ENCODE results near the gene ANGPTL5.

ANGPTL5 gene

GRCh38 chr11:101944923-101945322, 28.6 kb upstream of the ANGPTL5 start:
- ChIA-PET CTCF (interaction anchor here (0.8 to 2.5 kb wide), 5 partner anchors 10 to 65 kb away, joined by 3 to 9 read pairs (median 3); partner anchors contain the start of gene CEP126), POLR2A (no interaction called here)
- DNase-seq (ENCODE audit: low read depth, low spot score) = no peak
- no peak for TF ChIP-seq CTCF (IDR thresholded peaks at IDR 0.05; ENCODE audit: insufficient read depth, low read length, missing control alignments)
- no peak overlapping the region for H3K4me3 ChIP-seq (ENCODE audit: low read depth, low read length)

GRCh38 chr11:101940901-101941520, 24.7 kb upstream of the ANGPTL5 start:
- ChIA-PET CTCF (interaction anchor here (0.8 kb wide), 1 partner anchor 73 kb away, joined by 3 read pairs; no protein-coding TSS in a partner anchor), POLR2A (no interaction called here)
- no peak overlapping the region for H3K4me3 ChIP-seq (ENCODE audit: low read depth, low read length)
- no peak for DNase-seq (ENCODE audit: low read depth, low spot score)
- no peak for TF ChIP-seq CTCF (IDR thresholded peaks at IDR 0.05; ENCODE audit: insufficient read depth, low read length, missing control alignments)

- DNase-seq (ENCODE audit: low read depth, low spot score) = no peak
- POLR2A ChIA-PET = no interaction called here
- H3K4me3 ChIP-seq (ENCODE audit: low read depth, low read length) = no peak overlapping the region
- TF ChIP-seq CTCF (IDR thresholded peaks at IDR 0.05; ENCODE audit: insufficient read depth, low read length, missing control alignments) = no peak
- CTCF ChIA-PET = interaction anchor here (1.0 to 1.4 kb wide), 2 partner anchors 17 to 76 kb away, joined by 3 to 5 read pairs; partner anchors contain the start of gene CEP126
Observed at GRCh38 chr11:101931692-101932091, 15.4 kb upstream of the ANGPTL5 start.

GRCh38 chr11:101929294-101929915, 13.1 kb upstream of the ANGPTL5 start:
- CTCF ChIA-PET = interaction anchor here (1.2 to 2.2 kb wide), 3 partner anchors 15 to 79 kb away, joined by 3 to 4 read pairs (median 4); partner anchors contain the start of gene CEP126
- no peak overlapping the region for H3K4me3 ChIP-seq (ENCODE audit: low read depth, low read length)
- DNase-seq (ENCODE audit: low read depth, low spot score) = no peak
- POLR2A ChIA-PET = no interaction called here
- no peak for TF ChIP-seq CTCF (IDR thresholded peaks at IDR 0.05; ENCODE audit: insufficient read depth, low read length, missing control alignments)

- no peak for TF ChIP-seq CTCF (IDR thresholded peaks at IDR 0.05; ENCODE audit: insufficient read depth, low read length, missing control alignments)
- POLR2A ChIA-PET = no interaction called here
- H3K4me3 ChIP-seq (ENCODE audit: low read depth, low read length) = no peak overlapping the region
- CTCF ChIA-PET = no interaction called here
- no peak for DNase-seq (ENCODE audit: low read depth, low spot score)
Observed at GRCh38 chr11:101923554-101923953, 7.2 kb upstream of the ANGPTL5 start.

GRCh38 chr11:101920992-101921391, 4.7 kb upstream of the ANGPTL5 start:
- CTCF ChIA-PET = no interaction called here
- DNase-seq (ENCODE audit: low read depth, low spot score) = no peak
- TF ChIP-seq CTCF (IDR thresholded peaks at IDR 0.05; ENCODE audit: insufficient read depth, low read length, missing control alignments) = no peak
- no peak overlapping the region for H3K4me3 ChIP-seq (ENCODE audit: low read depth, low read length)
- POLR2A ChIA-PET = no interaction called here
